ENCODE data around the gene USP9X. TPM values are rescaled to one million over a fixed set of nuclear protein-coding genes. Genes with fewer than 3 reads are reported as not detected.
"Not testable (repeated sequence)": the region's sequence is repeated elsewhere in the genome, so short reads cannot be mapped to it uniquely, and the experiment has no call there.

Gene USP9X
- total RNA-seq, 1 experiment from 2014 or later: 163 TPM

DNA sequence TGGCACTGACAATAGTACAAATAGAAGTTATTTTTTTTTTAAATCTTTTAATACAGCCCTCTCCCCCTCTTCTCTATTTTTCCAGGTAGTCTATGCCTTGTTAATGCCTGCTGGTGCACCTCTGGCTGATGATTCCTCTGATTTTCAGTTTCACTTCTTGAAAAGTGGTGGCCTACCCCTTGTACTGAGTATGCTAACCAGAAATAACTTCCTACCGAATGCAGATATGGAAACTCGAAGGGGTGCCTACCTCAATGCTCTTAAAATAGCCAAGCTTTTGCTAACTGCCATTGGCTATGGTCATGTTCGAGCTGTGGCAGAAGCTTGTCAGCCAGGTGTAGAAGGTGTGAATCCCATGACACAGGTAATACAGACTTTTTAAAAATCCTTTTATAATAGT lies 99.1 kb downstream of the USP9X start (continued):
- TF ChIP-seq ZNF532 (CRISPR knock-in tag; IDR thresholded peaks at IDR 0.05; ENCODE audit: borderline replicate concordance) (no peak), EMX1 (CRISPR knock-in tag; IDR thresholded peaks at IDR 0.05) (no peak)

DNA sequence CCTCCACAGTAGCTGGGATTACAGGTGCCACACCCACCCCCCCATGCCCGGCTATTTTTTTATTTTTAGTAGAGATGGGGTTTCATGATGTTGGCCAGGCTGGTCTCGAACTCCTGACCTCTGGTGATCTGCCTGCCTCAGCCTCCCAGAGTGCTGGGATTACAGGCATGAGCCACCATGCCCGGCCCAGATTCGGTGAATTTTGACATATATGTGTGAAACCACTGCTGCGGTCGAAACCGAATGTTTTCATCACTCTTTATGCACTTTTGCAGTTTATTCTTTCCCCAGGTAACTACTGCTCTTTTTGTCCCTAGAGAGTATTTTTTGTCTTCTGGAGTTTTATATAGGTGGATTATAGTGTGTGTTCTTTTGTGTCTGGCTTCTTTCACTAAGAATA lies 101.7 kb downstream of the USP9X start:
- H3K27me3 Mint-ChIP-seq (ENCODE audit: low read depth); H3K4me1 Mint-ChIP-seq; CTCF ChIA-PET; H3K9me3 Mint-ChIP-seq; DNase-seq (ENCODE audit: low spot score); ATAC-seq; POLR2A ChIA-PET; H3K4me3 Mint-ChIP-seq: not testable (repeated sequence)
- H3K27ac Mint-ChIP-seq: peak overlapping the region; percentile 84; the same call in 1 of the 2 replicates
- H3K36me3 Mint-ChIP-seq: peaks cover 63% of the 10 kb centered on the region

DNA sequence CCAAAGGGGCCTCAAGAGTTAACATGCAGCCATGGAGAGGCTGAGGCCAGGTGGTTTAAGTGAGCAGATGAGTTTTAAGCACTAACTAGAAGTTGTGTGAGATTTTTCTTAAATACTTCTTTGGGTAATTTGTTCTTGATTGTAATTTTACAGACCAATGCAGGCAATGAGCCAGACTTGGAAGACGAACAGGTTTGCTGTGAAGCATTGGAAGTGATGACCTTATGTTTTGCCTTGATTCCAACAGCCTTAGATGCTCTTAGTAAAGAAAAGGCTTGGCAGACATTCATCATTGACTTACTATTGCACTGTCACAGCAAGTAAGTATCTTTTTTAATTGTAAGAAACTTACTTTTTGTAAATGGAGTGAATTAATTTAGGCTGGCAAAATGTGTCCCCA lies 103.9 kb downstream of the USP9X start:
- Mint-ChIP-seq H3K27me3 (ENCODE audit: low read depth) (no peaks in the 10 kb centered on the region), H3K36me3 (peaks cover 66% of the 10 kb centered on the region)
- CTCF ChIA-PET: no interaction called here

More for the DNA sequence above, 103.9 kb downstream of the USP9X start:
- H3K9me3 Mint-ChIP-seq: no peaks in the 10 kb centered on the region
- POLR2A ChIA-PET: no interaction called here
- H3K4me1 Mint-ChIP-seq: peaks cover 9% of the 10 kb centered on the region
- H3K27ac Mint-ChIP-seq: no peak overlapping the region
- DNase-seq (ENCODE audit: low spot score): no peak
- TF ChIP-seq ZNF416 (CRISPR knock-in tag; IDR thresholded peaks at IDR 0.05) (no peak), ZNF317 (CRISPR knock-in tag; IDR thresholded peaks at IDR 0.05; ENCODE audit: borderline replicate concordance, low read depth) (no peak), AFF4 (CRISPR knock-in tag; IDR thresholded peaks at IDR 0.05; ENCODE audit: borderline replicate concordance) (no peak), TEAD4 (CRISPR knock-in tag; IDR thresholded peaks at IDR 0.05) (no peak)
- TF ChIP-seq, protein P1, sequence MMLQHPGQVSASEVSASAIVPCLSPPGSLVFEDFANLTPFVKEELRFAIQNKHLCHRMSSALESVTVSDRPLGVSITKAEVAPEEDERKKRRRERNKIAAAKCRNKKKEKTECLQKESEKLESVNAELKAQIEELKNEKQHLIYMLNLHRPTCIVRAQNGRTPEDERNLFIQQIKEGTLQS (CRISPR knock-in tag; conservative IDR thresholded peaks at IDR 0.05): no peak
- TF ChIP-seq, protein P2, sequence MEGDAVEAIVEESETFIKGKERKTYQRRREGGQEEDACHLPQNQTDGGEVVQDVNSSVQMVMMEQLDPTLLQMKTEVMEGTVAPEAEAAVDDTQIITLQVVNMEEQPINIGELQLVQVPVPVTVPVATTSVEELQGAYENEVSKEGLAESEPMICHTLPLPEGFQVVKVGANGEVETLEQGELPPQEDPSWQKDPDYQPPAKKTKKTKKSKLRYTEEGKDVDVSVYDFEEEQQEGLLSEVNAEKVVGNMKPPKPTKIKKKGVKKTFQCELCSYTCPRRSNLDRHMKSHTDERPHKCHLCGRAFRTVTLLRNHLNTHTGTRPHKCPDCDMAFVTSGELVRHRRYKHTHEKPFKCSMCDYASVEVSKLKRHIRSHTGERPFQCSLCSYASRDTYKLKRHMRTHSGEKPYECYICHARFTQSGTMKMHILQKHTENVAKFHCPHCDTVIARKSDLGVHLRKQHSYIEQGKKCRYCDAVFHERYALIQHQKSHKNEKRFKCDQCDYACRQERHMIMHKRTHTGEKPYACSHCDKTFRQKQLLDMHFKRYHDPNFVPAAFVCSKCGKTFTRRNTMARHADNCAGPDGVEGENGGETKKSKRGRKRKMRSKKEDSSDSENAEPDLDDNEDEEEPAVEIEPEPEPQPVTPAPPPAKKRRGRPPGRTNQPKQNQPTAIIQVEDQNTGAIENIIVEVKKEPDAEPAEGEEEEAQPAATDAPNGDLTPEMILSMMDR (IDR thresholded peaks at IDR 0.05): no peak
- H3K4me3 Mint-ChIP-seq: no peak overlapping the region
- ATAC-seq: no peak
